Uterus (tissue), 4 donors: ENCODE data around the gene STARD5. TPM values are rescaled to one million over a fixed set of nuclear protein-coding genes. Genes with fewer than 3 reads are reported as not detected.

Experiments used
- DNase-seq, 2 donors: peaks; one replicate each; pipeline ENCODE4 v3.0.0-alpha.2; 2019 to 2020
- H3K27ac ChIP-seq, 2 donors: fragments of 200-600 bp; sonication (generic); 1 replicate in 1 of 2; 2 replicates in 1 of 2; pipeline ENCODE4 v1.5.1; 2016 to 2018
- H3K27me3 ChIP-seq, 2 donors: fragments of 200-600 bp; sonication (generic); one replicate each; pipeline ENCODE4 v1.5.1; 2018 to 2019; ENCODE audit warnings: control low read depth in 1 of 2
- H3K36me3 ChIP-seq, 2 donors: fragments of 200-600 bp; sonication (generic); one replicate each; pipeline ENCODE4 v1.5.1; 2019; ENCODE audit warnings: control low read depth in 1 of 2
- H3K4me1 ChIP-seq, 2 donors: fragments of 200-600 bp; sonication (generic); one replicate each; pipeline ENCODE4 v1.5.1; 2018 to 2019; ENCODE audit warnings: control low read depth in 1 of 2
- H3K4me3 ChIP-seq, 2 donors: fragments of 200-600 bp; sonication (generic); 1 replicate in 1 of 2; 2 replicates in 1 of 2; pipeline ENCODE4 v1.5.1; 2018 to 2019; ENCODE audit warnings: mild to moderate bottlenecking in 1 of 2
- H3K9me3 ChIP-seq, 2 donors: fragments of 200-600 bp; sonication (generic); one replicate each; pipeline ENCODE4 v1.5.1; 2019; ENCODE audit warnings: control low read depth in 1 of 2
- CTCF ChIP-seq, 4 experiments: fragments of 200-600 bp in 2 of 4; fragments of 450-650 bp in 2 of 4; sonication (generic) in 2 of 4; IDR thresholded peaks; one replicate each; pipeline ENCODE4 v1.5.1; 2016 to 2019; ENCODE audit warnings: antibody characterized with exemption in 4 of 4, mild to moderate bottlenecking in 2 of 4, moderate library complexity in 1 of 4
- POLR2A ChIP-seq, 2 donors: fragments of 450-650 bp; IDR thresholded peaks; one replicate each; pipeline ENCODE4 v1.6.1; 2016; ENCODE audit warnings: antibody characterized with exemption in 2 of 2, mild to moderate bottlenecking in 1 of 2, moderate library complexity in 1 of 2
- intact Hi-C: fragments of 100-400 bp; cut with DNase I; formaldehyde crosslinking; loops from one replicate; pipeline ENCODE4 v1.15.1; 2023; ENCODE audit warnings: low total_unique reads
- total RNA-seq, 4 donors: library from RNA; depleted of rRNA in 3 of 4; stranded (reverse); fragments of >200 nt in 3 of 4; gene quantifications; one replicate each; pipeline versions ENCODE4 v1.1.0 to v1.2.4, GENCODE V29; 2014 to 2023
- donor health status: DM: yes; HTN: yes; CAD: no.

The STARD5 gene
- total RNA-seq, 4 donors from 2014 or later = 8.5 to 20.6 (median 19.7) TPM

GRCh38 chr15:81298611-81299010, 25.3 kb downstream of the STARD5 start:
- Histone ChIP-seq H3K27ac (no peak overlapping the region), H3K4me3 (no peak overlapping the region), H3K4me1 (no peaks in the 10 kb centered on the region), H3K27me3 (no peaks in the 10 kb centered on the region), H3K9me3 (no peaks in the 10 kb centered on the region), H3K36me3 (no peaks in the 10 kb centered on the region)
- no peak for DNase-seq
- intact Hi-C loops = no loop called here
- TF ChIP-seq POLR2A (IDR thresholded peaks at IDR 0.05) = no peak
- TF ChIP-seq CTCF (IDR thresholded peaks at IDR 0.05) = no peak

DNA sequence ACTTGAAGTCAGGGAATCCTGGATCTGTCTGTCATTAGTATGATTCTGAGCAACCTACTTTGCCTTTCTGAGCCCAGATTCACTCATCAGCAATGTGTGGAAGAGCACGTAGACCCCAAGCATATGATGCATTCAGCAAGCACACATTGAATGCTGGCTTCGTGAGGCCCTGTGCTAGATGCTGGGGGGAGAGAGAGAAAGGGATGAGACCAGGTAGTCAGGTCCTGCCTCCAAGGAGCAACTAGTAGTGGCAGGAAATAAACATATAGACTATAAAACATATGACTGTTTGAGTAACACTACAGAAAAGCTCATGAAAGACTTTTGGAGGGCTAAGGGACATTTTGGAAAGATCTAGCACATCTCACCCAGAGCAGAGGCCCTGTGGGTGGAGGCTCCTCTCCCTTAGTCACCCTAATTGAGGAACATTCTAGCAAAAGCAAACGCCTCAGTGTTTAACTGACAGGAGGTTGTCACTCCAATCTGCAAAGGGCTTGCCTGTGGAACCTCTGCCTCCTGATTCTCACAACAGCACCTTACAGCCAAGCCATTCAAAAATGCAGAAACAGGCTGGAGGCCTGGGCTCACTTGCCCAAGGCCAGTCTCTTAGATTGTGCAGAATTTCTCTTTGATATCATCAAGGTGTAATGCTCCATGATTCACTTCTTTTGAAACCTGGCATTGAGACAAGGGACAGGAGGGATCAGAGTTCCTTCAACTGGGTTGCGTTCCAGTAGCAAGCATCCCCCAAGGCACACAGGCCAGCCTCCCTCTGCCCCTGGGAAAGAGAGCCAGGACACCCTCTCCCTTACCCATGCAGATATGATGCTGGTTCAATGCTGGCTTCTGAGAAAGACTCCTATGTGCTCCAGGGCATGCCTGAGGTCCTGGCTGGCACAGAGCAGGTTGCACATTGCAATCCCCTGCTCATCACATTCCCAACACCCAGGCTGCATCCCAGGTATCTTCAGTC, 26.1 kb downstream of the STARD5 start:
- intact Hi-C loops = no loop called here
- TF ChIP-seq POLR2A (IDR thresholded peaks at IDR 0.05) (no peak), CTCF (IDR thresholded peaks at IDR 0.05) (no peak)
- no peak for DNase-seq
- Histone ChIP-seq H3K9me3 (no peaks in the 10 kb centered on the region), H3K27me3 (no peaks in the 10 kb centered on the region), H3K27ac (peak overlapping the region in 1 of 2 donors; percentile 22), H3K4me1 (no peaks in the 10 kb centered on the region), H3K4me3 (no peak overlapping the region), H3K36me3 (no peaks in the 10 kb centered on the region)

GRCh38 chr15:81297147-81297572, 26.8 kb downstream of the STARD5 start:
- no peaks in the 10 kb centered on the region for H3K4me1 ChIP-seq
- no peaks in the 10 kb centered on the region for H3K9me3 ChIP-seq
- no peaks in the 10 kb centered on the region for H3K27me3 ChIP-seq
- DNase-seq = no peak
- intact Hi-C loops = no loop called here
- TF ChIP-seq POLR2A (IDR thresholded peaks at IDR 0.05) = no peak
- no peak for TF ChIP-seq CTCF (IDR thresholded peaks at IDR 0.05)
- H3K27ac ChIP-seq = peak overlapping the region; percentile 22 to 37
- H3K4me3 ChIP-seq = no peak overlapping the region
- H3K36me3 ChIP-seq = no peaks in the 10 kb centered on the region

DNA sequence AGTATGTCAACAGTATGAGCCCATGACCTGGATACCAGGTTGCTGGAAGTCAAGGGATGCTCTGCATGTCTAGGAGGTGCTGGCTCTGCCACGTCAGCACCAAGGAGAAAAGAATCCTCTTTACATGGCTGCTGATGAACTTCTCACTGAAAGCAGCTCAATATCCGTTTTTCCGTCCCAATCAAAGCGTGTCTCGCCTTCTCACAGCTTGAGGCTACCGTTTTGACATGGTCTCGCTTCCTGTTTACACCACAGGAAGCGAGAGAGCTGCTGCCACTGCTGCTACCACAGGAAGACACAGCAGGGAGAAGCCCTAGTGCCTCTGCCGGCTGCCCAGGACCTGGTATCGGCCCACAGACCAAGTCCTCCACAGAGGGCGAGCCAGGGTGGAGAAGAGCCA, 27.3 kb downstream of the STARD5 start:
- H3K4me1 ChIP-seq = no peaks in the 10 kb centered on the region
- intact Hi-C loops = no loop called here
- peak overlapping the region; percentile 22 to 37 for H3K27ac ChIP-seq
- no peaks in the 10 kb centered on the region for H3K36me3 ChIP-seq
- H3K27me3 ChIP-seq = no peaks in the 10 kb centered on the region
- no peak for DNase-seq
- no peaks in the 10 kb centered on the region for H3K9me3 ChIP-seq
- H3K4me3 ChIP-seq = no peak overlapping the region
- TF ChIP-seq CTCF (IDR thresholded peaks at IDR 0.05) (no peak), POLR2A (IDR thresholded peaks at IDR 0.05) (no peak)

DNA sequence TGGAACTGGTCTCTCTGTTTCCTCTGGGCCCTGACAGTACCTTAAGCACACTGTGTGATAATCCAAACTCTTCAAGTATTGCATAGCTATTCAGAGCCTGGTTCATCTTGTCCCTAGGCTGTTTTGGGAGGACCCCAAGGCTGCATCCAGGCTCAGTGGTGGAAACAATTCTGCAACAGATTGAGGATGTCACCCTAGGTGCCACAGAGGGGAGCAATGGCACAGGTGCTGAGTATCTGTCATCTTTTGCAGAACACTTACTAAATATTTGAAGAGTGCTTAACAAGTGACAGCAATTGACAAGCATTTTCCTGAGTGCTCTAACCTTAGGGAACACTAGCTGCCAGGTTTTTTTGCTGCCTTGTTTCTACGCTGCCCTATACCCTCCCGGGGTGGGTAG, 27.8 kb downstream of the STARD5 start:
- H3K27me3 ChIP-seq = no peaks in the 10 kb centered on the region
- peak overlapping the region in 1 of 2 donors; percentile 37 for H3K27ac ChIP-seq
- no peaks in the 10 kb centered on the region for H3K36me3 ChIP-seq
- no peak overlapping the region for H3K4me3 ChIP-seq
- no peak for DNase-seq
- no peaks in the 10 kb centered on the region for H3K4me1 ChIP-seq
- intact Hi-C loops = no loop called here
- TF ChIP-seq POLR2A (IDR thresholded peaks at IDR 0.05) = no peak
- no peak for TF ChIP-seq CTCF (IDR thresholded peaks at IDR 0.05)
- H3K9me3 ChIP-seq = no peaks in the 10 kb centered on the region
